ENCODE results near the gene LAMA2. TPM values are rescaled to one million over a fixed set of nuclear protein-coding genes. Genes with fewer than 3 reads are reported as not detected.

The LAMA2 gene
- total and polyA plus RNA-seq, 2 experiments from 2014 or later = 0.91 to 6.4 TPM

GRCh38 chr6:129163551-129163950 is 280.6 kb downstream of the LAMA2 start (continued):
- TF ChIP-seq ZNF462 (CRISPR knock-in tag; IDR thresholded peaks at IDR 0.05) (no peak), CTCF (conservative IDR thresholded peaks at IDR 0.05; ENCODE audit: low read depth in 2 of 2) (no peak), EZH2phosphoT487 (IDR thresholded peaks at IDR 0.05; ENCODE audit: unreplicated experiment) (no peak)
- TF ChIP-seq, protein P1, sequence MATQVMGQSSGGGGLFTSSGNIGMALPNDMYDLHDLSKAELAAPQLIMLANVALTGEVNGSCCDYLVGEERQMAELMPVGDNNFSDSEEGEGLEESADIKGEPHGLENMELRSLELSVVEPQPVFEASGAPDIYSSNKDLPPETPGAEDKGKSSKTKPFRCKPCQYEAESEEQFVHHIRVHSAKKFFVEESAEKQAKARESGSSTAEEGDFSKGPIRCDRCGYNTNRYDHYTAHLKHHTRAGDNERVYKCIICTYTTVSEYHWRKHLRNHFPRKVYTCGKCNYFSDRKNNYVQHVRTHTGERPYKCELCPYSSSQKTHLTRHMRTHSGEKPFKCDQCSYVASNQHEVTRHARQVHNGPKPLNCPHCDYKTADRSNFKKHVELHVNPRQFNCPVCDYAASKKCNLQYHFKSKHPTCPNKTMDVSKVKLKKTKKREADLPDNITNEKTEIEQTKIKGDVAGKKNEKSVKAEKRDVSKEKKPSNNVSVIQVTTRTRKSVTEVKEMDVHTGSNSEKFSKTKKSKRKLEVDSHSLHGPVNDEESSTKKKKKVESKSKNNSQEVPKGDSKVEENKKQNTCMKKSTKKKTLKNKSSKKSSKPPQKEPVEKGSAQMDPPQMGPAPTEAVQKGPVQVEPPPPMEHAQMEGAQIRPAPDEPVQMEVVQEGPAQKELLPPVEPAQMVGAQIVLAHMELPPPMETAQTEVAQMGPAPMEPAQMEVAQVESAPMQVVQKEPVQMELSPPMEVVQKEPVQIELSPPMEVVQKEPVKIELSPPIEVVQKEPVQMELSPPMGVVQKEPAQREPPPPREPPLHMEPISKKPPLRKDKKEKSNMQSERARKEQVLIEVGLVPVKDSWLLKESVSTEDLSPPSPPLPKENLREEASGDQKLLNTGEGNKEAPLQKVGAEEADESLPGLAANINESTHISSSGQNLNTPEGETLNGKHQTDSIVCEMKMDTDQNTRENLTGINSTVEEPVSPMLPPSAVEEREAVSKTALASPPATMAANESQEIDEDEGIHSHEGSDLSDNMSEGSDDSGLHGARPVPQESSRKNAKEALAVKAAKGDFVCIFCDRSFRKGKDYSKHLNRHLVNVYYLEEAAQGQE (IDR thresholded peaks at IDR 0.05; ENCODE audit: unreplicated experiment) = no peak
